WTC11 (cell line): Measurements from ENCODE around the gene HDAC10. TPM values are rescaled to one million over a fixed set of nuclear protein-coding genes. Genes with fewer than 3 reads are reported as not detected.

Source experiments
- ATAC-seq: fragments of 200-7000 bp; cut with Tn5 transposase; 2 replicates; pipeline ENCODE4 v1.10.0; 2021; ENCODE audit warnings: mild to moderate bottlenecking, moderate library complexity
- CTCF ChIA-PET: fragments of 300-600 bp; sonication (Branson Sonifier 250); formaldehyde crosslinking; loops from one replicate; lab custom pipeline; 2021; ENCODE audit warnings: antibody characterized with exemption; lab: Charles Lee
- POLR2A ChIA-PET: fragments of 350-600 bp; sonication (Branson Sonifier 250); formaldehyde crosslinking; loops from one replicate; lab custom pipeline; 2021; ENCODE audit warnings: antibody characterized with exemption; lab: Charles Lee
- DNase-seq: peaks from one replicate; pipeline ENCODE4 v3.0.0; 2021; ENCODE audit warnings: low spot score
- H3K27ac Mint-ChIP-seq: 2 replicates; pipeline ENCODE4 v1.8.0; 2021; ENCODE audit warnings: mixed read lengths
- H3K27me3 Mint-ChIP-seq: 2 replicates; pipeline ENCODE4 v1.8.0; 2021; ENCODE audit warnings: low read depth, mild to moderate bottlenecking, moderate library complexity, mixed read lengths
- H3K36me3 Mint-ChIP-seq: 2 replicates; pipeline ENCODE4 v1.8.0; 2021; ENCODE audit warnings: mixed read lengths
- H3K4me1 Mint-ChIP-seq: 2 replicates; pipeline ENCODE4 v1.8.0; 2022; ENCODE audit warnings: mixed read lengths
- H3K4me3 Mint-ChIP-seq: 2 replicates; pipeline ENCODE4 v1.8.0; 2021; ENCODE audit warnings: mild to moderate bottlenecking, moderate library complexity, mixed read lengths
- H3K9me3 Mint-ChIP-seq: 2 replicates; pipeline ENCODE4 v1.8.0; 2021; ENCODE audit warnings: mixed read lengths
- ARID4B ChIP-seq: sonication (generic); formaldehyde crosslinking; IDR thresholded peaks from 2 replicates; pipeline ENCODE4 v1.8.0; 2023; ENCODE audit warnings: missing genetic modification reagents, mild to moderate bottlenecking, borderline replicate concordance
- CBFB ChIP-seq: sonication (generic); formaldehyde crosslinking; IDR thresholded peaks from 2 replicates; pipeline ENCODE4 v1.8.1; 2022; ENCODE audit warnings: mild to moderate bottlenecking, low read depth, missing genetic modification reagents
- CREB1 ChIP-seq: sonication (generic); formaldehyde crosslinking; IDR thresholded peaks from 2 replicates; pipeline ENCODE4 v1.8.0; 2023; ENCODE audit warnings: mild to moderate bottlenecking, missing genetic modification reagents
- E2F1 ChIP-seq: sonication (generic); formaldehyde crosslinking; IDR thresholded peaks from 2 replicates; pipeline ENCODE4 v1.8.0; 2022; ENCODE audit warnings: mild to moderate bottlenecking, missing genetic modification reagents
- ELF4 ChIP-seq: sonication (generic); formaldehyde crosslinking; IDR thresholded peaks from 2 replicates; pipeline ENCODE4 v1.8.1; 2022; ENCODE audit warnings: low read depth, mild to moderate bottlenecking, moderate library complexity, missing genetic modification reagents
- ESRRA ChIP-seq: sonication (generic); formaldehyde crosslinking; IDR thresholded peaks from 2 replicates; pipeline ENCODE4 v1.8.1; 2022; ENCODE audit warnings: mild to moderate bottlenecking, missing genetic modification reagents, borderline replicate concordance
- ETV6 ChIP-seq: sonication (generic); formaldehyde crosslinking; IDR thresholded peaks from 2 replicates; pipeline ENCODE4 v1.8.1; 2022; ENCODE audit warnings: mild to moderate bottlenecking, missing genetic modification reagents
- FOXP4 ChIP-seq: sonication (generic); formaldehyde crosslinking; IDR thresholded peaks from 2 replicates; pipeline ENCODE4 v1.8.0; 2022; ENCODE audit warnings: mild to moderate bottlenecking, missing genetic modification reagents
- GTF2I ChIP-seq: fragments of 250-450 bp; sonication (Bioruptor Pico); conservative IDR thresholded peaks from 2 replicates; pipeline ENCODE4 v1.4.0; 2021; ENCODE audit warnings: mild to moderate bottlenecking
- JAZF1 ChIP-seq: fragments of 250-450 bp; sonication (Bioruptor Pico); IDR thresholded peaks from 2 replicates; pipeline ENCODE4 v1.9.0; 2021; ENCODE audit warnings: moderate library complexity, mild to moderate bottlenecking, inconsistent platforms
- JUN ChIP-seq: sonication (generic); formaldehyde crosslinking; IDR thresholded peaks from 2 replicates; pipeline ENCODE4 v1.8.0; 2023; ENCODE audit warnings: mild to moderate bottlenecking, missing genetic modification reagents
- NR2C2 ChIP-seq: sonication (generic); formaldehyde crosslinking; IDR thresholded peaks from 2 replicates; pipeline ENCODE4 v1.8.0; 2022; ENCODE audit warnings: mild to moderate bottlenecking, missing genetic modification reagents
- PREB ChIP-seq: sonication (generic); formaldehyde crosslinking; IDR thresholded peaks from 2 replicates; pipeline ENCODE4 v1.8.1; 2022; ENCODE audit warnings: mild to moderate bottlenecking, missing genetic modification reagents, moderate library complexity, borderline replicate concordance
- TEAD4 ChIP-seq: sonication (generic); formaldehyde crosslinking; IDR thresholded peaks from 2 replicates; pipeline ENCODE4 v1.8.0; 2022; ENCODE audit warnings: mild to moderate bottlenecking, missing genetic modification reagents
- USF1 ChIP-seq: sonication (generic); formaldehyde crosslinking; IDR thresholded peaks from 2 replicates; pipeline ENCODE4 v1.8.0; 2022; ENCODE audit warnings: mild to moderate bottlenecking, missing genetic modification reagents
- ZBTB21 ChIP-seq: sonication (generic); formaldehyde crosslinking; IDR thresholded peaks from 2 replicates; pipeline ENCODE4 v1.8.1; 2023; ENCODE audit warnings: mild to moderate bottlenecking, missing genetic modification reagents, borderline replicate concordance
- ZNF281 ChIP-seq: sonication (generic); formaldehyde crosslinking; IDR thresholded peaks from 2 replicates; pipeline ENCODE4 v1.8.0; 2023; ENCODE audit warnings: mild to moderate bottlenecking, missing genetic modification reagents
- ZNF317 ChIP-seq: sonication (generic); formaldehyde crosslinking; IDR thresholded peaks from 2 replicates; pipeline ENCODE4 v1.8.1; 2023; ENCODE audit warnings: low read depth, mild to moderate bottlenecking, moderate library complexity, missing genetic modification reagents, borderline replicate concordance
- ZSCAN18 ChIP-seq: fragments of 250-450 bp; sonication (Bioruptor Pico); IDR thresholded peaks from 2 replicates; pipeline ENCODE4 v2.1.2; 2022; ENCODE audit warnings: mild to moderate bottlenecking, moderate library complexity
- total RNA-seq: library from RNA; stranded (reverse); gene quantifications from 3 replicates; pipeline ENCODE4 v1.2.3, GENCODE V29; 2021

HDAC10 gene
- total RNA-seq, 1 experiment from 2014 or later, result 40.9 TPM

- TF ChIP-seq ARID4B (CRISPR knock-in tag) (no peak), USF1 (CRISPR knock-in tag) (no peak), ZSCAN18 (no peak), FOXP4 (no peak), E2F1 (CRISPR knock-in tag) (no peak), ESRRA (CRISPR knock-in tag) (no peak), ZBTB21 (CRISPR knock-in tag) (no peak), CBFB (CRISPR knock-in tag) (no peak), JUN (CRISPR knock-in tag) (no peak)
Measured at GRCh38 chr22:50294319-50294656, 43.2 kb upstream of the HDAC10 start (continued).

- Mint-ChIP-seq H3K27me3 (no peaks in the 10 kb centered on the region), H3K9me3 (no peaks in the 10 kb centered on the region), H3K4me1 (peaks cover 27% of the 10 kb centered on the region), H3K4me3 (no peak overlapping the region), H3K27ac (peak overlapping the region; percentile 72; the same call in 1 of the 2 replicates), H3K36me3 (no peaks in the 10 kb centered on the region; the same call in 1 of the 2 replicates)
- ATAC-seq, result peak; percentile 89
- DNase-seq, result peak; percentile 85
- ChIA-PET POLR2A (interaction anchor here (0.6 to 2.0 kb wide), 9 partner anchors 9 to 51 kb away, joined by 3 to 10 read pairs (median 3); partner anchors contain the start of genes MAPK11 and PLXNB2), CTCF (interaction anchor here (0.6 to 3.3 kb wide), 15 partner anchors 9 to 264 kb away, joined by 3 to 41 read pairs (median 5); partner anchors contain the start of genes DENND6B, HDAC10, LMF2 and MAPK12)
- TF ChIP-seq ETV6 (CRISPR knock-in tag), result 0 out of 2 replicates have a peak, but pooled peaks have one; percentile 45
- TF ChIP-seq GTF2I (CRISPR knock-in tag), result no peak
- TF ChIP-seq TEAD4 (CRISPR knock-in tag), result peak; percentile 93
- no peak for TF ChIP-seq JUN (CRISPR knock-in tag)
- no peak for TF ChIP-seq PREB
- no peak for TF ChIP-seq NR2C2 (CRISPR knock-in tag)
- peak; percentile 40; the same call in 1 of the 2 replicates for TF ChIP-seq ZNF281 (CRISPR knock-in tag)
- TF ChIP-seq ELF4, result no peak
- TF ChIP-seq ZNF317 (CRISPR knock-in tag), result no peak
- 0 out of 2 replicates have a peak, but pooled peaks have one; percentile 37 for TF ChIP-seq CREB1 (CRISPR knock-in tag)
- TF ChIP-seq JAZF1, result no peak
Measured at GRCh38 chr22:50293441-50294318, 42.6 kb upstream of the HDAC10 start.
